Stimulated activated CD4-positive, alpha-beta T cell treated with anti-CD3 and anti-CD28 coated beads, Interleukin-4, amount 100 ng/mL, for 1 hour (primary cell): Measurements from ENCODE around the gene BEAN1.
"Not testable (repeated sequence)": the region's sequence is repeated elsewhere in the genome, so short reads cannot be mapped to it uniquely, and the experiment has no call there.

ENCODE experiments used
- DNase-seq: peaks from one replicate; pipeline ENCODE4 v3.0.0-alpha.2; 2020

Gene BEAN1

GRCh38 chr16:66510711-66511601 lies 83.9 kb downstream of the BEAN1 start:
- DNase-seq: no peak

GRCh38 chr16:66511602-66512271 lies 84.6 kb downstream of the BEAN1 start:
- DNase-seq: no peak

DNA sequence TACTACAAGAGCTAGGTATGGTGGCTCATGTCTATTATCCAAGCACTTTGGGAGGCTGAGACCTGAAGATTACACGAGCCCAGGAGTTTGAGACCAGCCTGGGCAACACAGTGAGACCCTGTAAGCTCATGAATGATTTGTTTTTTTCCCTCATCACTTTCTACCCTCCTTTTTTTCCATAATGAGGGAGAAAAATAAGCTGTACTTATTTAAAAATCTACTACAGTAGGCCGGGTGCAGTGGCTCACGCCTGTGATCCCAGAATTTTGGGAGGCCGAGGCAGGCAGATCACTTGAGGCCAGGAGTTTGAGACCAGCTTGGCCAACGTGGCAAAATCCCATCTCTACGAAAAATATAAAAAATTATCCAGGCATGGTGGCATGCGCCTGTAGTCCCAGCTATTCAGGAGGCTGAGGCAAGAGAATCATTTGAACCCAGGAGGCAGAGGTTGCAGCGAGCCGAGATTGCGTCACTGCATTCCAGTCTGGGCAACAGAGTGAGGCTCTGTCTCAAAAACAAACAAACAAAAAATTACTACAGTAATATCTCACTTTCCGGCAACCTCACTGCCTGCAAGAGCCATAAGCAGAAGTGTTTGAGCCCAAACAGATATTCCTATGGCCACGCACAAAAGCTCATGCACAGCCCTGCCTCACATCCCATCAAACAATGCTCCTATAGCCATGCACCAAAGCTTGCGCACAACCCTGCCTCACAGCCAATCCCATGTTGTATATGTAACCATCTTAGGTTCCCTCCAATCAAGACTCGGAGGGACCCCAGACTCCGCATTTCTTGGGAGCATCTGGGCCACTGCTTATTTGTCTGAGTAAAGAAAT lies 85.4 kb downstream of the BEAN1 start:
- DNase-seq: no peak

DNA sequence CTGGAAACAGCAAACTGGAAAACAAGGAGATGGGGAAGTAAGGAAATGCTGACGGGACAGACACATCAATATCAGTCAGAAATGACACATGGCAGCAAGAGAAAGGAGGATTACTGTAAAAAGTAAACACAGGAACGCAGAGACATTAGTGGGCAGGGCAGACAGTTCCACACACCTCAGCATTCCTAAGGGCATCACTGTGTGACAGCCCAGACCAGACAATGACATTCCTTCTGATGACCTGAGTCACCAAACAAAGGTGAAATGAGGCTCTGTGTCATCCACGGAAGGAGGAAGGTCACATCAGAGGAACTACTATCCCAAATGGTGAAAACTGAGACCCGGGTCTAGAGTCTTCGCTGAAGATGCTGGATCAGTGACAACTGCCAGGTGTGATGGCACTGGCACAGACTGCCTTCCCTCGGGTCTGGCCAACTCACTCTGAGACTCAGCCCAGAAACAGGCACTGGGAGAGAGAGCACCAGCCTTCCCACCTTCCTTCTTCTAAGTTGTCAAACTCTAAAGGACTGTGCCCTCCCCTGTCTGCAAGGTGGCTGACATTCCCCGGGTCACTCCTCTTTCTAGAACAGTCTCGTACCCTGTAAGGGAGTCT lies 86.1 kb downstream of the BEAN1 start:
- no peak for DNase-seq

- not testable (repeated sequence) for DNase-seq
Observed at GRCh38 chr16:66514391-66514790, 87.3 kb downstream of the BEAN1 start.

DNA sequence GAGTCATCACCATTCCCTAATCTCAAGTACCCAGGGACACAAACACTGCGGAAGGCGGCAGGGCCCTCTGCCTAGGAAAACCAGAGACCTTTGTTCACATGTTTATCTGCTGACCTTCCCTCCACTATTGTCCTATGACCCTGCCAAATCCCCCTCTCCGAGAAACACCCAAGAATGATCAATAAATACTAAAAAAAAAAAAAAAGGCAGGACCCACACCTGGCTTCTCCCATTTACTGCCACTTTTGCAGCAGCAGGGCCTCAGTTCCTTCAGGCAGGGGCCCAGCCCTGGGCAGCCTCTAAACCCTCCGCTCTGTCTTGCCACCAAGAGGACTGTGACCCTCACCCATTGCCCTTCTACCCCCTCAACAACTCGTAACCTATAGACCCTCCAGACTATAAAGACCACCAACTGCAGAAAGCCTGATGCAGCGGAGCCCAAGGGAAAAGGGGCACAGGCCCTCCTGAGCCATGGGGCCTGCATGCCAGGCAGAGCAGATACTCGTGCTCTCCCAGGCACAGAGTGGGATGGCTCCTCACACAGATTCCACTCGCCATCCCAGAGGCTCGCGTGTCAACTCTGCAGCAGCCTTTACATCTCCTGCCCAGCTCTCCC lies 88.0 kb downstream of the BEAN1 start:
- DNase-seq: not testable (repeated sequence)

- no peak for DNase-seq
Observed at GRCh38 chr16:66515596-66516508, 88.8 kb downstream of the BEAN1 start.

- no peak for DNase-seq
Observed at GRCh38 chr16:66516509-66516807, 89.4 kb downstream of the BEAN1 start.

GRCh38 chr16:66516808-66517585 lies 89.9 kb downstream of the BEAN1 start:
- DNase-seq: peak; percentile 62

- no peak for DNase-seq
Observed at GRCh38 chr16:66517586-66518263, 90.6 kb downstream of the BEAN1 start.

DNA sequence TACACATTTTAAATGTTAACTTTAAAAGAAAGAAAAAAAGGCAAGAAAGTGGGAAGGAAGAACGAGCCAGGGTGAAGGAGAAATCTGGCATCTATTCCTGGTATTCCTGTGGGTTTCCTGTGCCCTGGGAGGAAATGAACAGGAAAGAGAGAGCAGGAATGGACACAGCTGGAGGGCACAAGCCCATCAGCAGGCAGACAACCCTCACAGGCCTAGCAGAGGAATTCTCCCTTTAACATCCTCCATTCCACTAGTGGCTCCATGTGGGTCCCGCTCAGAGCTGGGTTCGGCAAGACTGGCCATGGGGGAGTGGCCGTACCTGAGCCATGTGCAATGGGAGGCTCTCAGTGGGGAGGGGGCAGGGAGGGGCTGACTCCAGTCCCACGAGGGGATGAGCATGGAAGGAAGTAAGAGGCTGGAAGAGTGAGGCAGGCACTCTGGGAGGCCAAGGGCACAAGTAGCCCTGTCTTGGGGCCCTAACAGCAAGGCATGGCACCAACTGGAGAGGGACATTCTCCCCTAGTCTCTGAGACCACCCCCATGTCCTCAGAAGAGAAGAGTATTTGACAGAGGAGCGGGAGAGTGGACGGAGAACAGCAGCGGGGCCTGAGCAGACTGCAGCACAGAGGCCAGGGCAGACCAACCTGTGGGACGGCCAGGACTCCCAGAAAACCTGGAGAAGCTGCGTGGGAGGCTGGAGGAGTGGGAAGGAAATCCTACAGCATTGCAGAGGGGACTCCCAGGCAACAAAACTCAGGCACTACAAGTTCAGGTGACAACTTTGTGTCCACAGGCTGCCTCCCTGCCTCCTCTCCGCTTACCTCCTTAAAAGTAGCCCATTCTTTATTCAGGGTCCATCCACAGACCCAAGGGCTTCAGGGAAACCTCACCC lies 92.6 kb downstream of the BEAN1 start:
- no peak for DNase-seq

DNA sequence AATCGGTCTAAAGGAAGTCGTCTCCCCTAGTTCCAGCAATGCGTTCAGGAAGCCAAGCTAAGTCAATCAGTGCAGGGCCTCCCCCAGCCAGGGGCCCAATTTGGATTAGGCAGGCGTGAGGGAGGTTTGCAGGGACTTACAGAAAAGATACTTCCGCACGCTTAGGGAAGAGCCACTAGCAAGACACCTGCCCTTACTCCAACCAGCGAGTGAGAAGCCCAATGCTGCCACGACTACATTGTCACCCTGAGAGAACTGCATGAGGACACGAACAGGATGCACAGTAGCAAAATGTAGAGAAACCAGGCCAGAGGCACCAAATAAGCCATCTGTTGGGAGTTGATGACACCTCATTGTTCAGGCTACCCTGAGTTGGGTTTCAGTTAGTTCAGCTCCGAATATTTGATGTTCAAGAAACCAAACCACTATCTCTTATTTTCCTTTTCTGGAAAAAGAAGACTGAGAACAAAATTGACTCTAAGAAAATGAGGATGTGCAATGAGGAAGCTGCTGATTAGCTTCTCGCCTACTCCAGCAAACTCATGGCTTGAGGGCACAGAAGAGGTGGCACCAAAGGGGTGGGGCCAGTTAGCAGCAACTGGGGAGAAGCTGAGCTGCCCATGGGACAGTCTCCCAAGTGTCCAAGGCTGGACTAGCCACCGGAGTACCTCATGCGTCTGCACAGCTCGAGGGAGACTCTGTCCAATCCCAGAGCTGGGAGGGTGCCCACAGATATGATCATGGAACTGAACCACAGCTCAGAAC lies 93.5 kb downstream of the BEAN1 start:
- DNase-seq: no peak

- no peak for DNase-seq
Observed at GRCh38 chr16:66521252-66521713, 94.2 kb downstream of the BEAN1 start.

DNA sequence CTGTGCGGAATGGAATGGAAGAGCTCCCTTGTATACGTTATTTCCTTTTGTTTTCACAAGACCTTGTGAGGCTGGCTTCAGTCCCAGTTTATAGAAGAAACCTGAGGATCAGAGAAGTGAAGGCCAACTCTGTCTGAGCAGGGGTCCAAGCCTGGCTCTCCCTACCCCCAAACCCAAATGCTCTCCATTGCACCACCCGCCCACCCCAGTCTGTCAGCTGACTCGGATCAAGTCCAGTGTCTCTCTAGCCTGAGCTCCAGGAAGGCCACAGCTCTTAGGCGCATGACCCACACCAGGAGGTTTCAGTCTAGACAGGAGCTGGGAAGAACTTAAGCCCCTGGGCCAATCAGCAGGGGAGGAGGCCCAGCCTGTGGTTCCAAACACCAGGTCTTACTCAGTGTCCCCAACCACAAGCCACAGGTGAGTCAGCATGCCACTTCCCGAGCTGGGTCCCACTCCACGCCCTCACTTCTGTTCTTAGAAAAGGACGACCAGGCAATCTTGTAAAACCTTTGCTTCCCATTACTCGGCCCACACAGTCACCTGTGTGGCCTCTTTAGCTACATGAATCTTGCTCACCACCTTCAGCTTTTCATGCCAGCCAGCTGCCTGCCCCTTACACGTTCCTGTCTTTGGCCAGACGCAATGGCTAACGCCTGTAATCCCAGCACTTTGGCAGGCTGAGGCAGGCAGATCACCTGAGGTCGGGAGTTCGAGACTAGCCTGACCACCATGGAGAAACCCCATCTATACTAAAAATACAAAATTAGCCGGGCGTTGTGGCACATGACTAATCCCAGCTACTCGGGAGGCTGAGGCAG lies 95.1 kb downstream of the BEAN1 start:
- peak; percentile 86 for DNase-seq

- DNase-seq: no peak
Observed at GRCh38 chr16:66522816-66523590, 95.9 kb downstream of the BEAN1 start.

- no peak for DNase-seq
Observed at GRCh38 chr16:66523861-66524354, 96.8 kb downstream of the BEAN1 start.
